Endometrial microvascular endothelial cells (primary cell): Measurements from ENCODE around the gene ITIH2. TPM values are rescaled to one million over a fixed set of nuclear protein-coding genes. Genes with fewer than 3 reads are reported as not detected.

Experiments used
- in situ Hi-C: cut with HindIII; loops from 2 replicates; pipeline ENCODE4 v1.10.0; 2017; ENCODE audit warnings: low sequenced_read_pairs, low pct_unique_long_range_greater_than_20kb; ENCODE audit errors: inconsistent ontology term
- total RNA-seq: library from RNA; depleted of rRNA; stranded (reverse); fragments of >200 nt; gene quantifications from one replicate; pipeline ENCODE4 v1.2.3, GENCODE V29; 2015; ENCODE audit errors: inconsistent ontology term

ITIH2 gene
- total RNA-seq, 1 donor from 2014 or later, result not detected

DNA sequence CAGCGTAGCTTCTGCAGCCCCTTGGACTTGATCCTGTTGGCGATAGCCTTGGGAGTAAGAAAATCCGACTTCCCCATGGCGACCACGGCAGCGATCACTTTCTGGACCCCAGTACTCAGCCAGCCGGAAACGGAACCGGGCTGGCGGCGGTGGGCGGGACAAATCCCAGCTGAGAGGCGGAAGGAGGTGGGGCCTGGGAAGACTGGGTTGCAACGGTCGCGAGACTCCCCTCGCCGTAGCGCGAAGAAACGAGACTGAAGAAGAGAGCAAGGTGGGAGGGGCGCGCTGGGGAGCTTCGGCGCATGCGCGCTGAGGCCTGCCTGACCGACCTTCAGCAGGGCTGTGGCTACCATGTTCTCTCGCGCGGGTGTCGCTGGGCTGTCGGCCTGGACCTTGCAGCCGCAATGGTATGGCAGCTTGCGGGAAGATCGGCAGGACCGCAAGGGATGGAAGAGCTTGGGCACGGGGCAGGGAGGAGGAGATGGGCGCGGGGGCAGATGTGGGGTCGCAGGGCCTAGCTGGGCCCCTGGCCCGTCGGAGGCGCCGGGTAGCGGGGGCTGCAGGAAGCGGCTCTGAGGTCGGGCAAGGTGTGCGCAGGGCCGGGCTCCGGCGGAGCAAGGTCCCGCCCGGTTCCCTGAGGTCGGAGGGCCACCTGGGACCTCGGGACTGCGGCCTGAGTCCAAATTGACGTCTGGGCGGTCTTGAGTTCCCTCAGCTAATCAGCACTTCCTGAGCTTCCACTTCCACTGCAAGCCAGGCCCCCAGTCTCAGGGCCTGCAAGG, 84.9 kb downstream of the ITIH2 start, which contains the start of the genes ATP5F1C and KIN:
Gene ATP5F1C, plus strand, starts transcription at position 321 of the 782 bp plus-strand sequence. Its CDS starts 31 bp downstream, at position 352.
Gene KIN, minus strand, starts transcription at position 137 of the 782 bp plus-strand sequence. Its CDS starts 60 bp downstream, at position 77.
- in situ Hi-C loops, result no loop called here

DNA sequence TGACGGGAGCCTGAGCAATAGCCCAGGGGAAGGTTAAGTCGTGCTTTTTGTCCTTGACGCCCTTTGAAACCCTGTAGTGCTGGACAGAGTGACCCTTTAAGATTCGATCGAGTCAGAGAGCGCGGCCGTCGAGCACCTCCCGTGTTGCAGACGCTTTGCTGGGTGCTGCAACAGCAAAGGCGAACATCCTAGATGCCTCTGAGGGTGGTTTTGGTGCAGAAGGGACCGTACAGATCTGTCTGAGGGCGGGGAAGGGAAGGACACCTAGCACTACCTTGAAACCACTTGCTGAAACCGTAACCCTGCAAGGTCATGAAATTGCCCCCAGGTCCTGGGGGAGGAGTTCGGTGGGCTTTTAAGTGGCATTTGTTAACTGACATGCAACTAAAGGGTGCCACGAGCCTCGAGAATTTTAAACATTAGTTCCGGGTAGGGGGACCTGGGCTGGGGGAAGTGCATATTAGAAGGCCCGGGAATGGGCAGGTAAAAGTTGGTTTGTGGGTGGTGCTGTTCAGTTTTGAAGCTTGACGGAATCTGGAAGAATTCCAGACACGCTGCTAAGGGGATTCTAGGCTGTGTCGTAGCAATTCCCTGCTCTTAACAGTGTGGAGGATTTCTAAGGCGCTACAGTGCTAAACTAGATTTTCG, 85.6 kb downstream of the ITIH2 start:
- in situ Hi-C loops, result no loop called here

DNA sequence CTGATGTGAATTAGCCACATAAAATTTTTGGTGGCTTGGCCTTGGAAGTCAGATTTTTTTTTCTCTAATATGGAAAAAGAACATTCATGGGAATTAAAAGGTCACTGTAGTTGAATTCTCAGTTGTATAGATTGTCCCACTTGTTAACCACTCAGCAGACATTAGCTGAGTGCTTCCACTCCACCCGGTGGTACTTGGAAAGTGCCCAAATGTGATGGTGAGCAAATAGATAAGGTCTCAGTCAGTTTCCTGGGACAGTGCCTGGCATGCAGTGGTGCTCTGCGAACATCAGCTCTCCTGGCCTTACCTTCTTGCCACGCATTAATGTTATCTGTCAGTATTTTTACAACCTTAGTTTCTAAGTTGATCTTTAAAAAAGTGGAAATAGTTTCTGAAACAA, 86.3 kb downstream of the ITIH2 start:
- in situ Hi-C loops, result no loop called here

DNA sequence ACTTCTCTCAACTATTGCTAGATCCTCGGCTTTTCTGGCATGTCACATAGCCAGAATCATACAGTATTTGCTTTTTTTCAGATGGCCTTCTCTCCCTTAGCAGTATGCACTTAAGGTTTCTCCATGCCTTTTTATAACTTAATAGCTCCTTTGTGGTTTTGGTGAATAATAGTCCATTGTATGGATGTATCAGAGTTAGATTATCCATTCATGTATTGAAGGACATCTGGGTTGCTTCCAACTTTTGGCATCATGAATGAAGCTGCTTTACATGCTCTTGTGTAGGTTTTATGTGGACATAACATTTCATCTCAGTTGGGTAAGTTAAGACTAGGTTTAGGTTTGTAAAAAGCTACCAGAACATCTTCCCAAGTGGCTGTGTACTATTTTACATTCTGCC, 89.4 kb downstream of the ITIH2 start:
- in situ Hi-C loops, result no loop called here

DNA sequence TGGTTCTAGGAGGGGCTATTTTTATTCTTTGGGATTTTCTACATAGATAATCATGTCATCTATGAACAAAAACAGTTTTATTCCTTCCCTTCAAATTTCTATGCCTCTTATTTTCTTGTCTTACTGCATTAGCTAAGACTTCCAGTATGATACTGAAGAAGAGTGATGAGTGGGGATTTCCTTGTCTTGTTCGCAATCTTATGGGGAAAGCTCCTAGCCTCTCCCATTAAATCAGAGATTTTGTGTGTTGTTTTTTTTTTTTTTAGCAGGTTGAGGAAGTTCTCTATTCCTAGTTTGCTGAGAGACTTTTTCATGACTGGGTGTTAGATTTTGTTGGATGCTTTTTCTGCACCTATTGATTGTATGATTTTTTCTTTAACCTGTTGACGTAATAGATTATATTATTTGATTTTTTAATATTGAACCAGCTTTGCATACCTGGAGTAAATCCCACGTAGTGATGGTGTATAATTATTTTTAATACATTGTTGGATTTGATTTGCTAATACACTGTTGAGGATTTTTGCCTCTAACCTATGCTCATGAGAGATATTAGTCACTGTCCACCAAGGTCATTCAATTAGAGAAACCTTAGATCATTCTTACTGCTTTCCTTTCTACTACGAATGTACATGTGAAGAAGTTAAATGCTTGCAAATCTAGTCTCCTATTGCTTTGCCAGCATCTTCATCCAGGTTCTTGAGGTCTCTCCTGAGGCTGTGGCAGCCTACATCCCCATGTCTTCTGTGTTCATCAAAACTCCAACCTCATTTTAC, 91.3 kb downstream of the ITIH2 start:
- in situ Hi-C loops, result no loop called here

DNA sequence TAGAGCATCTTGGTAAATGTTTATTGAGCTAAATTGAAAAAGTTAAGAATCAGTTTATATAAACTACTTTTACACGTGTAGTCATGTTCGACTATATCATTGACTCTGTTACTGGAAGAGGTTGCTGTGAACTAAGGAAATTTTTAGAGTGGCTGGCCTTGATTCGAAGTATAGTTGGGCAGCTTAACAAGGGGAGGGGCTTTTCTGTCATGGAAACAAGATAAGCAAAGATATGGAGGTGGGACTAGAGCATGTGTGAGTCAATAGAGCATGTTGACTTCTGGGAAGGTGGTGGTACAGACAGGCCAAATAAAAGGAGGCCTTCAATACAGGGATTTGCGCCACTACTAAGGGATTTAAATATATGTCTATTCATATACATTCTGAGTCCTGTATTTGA, 92.5 kb downstream of the ITIH2 start:
- in situ Hi-C loops, result no loop called here

DNA sequence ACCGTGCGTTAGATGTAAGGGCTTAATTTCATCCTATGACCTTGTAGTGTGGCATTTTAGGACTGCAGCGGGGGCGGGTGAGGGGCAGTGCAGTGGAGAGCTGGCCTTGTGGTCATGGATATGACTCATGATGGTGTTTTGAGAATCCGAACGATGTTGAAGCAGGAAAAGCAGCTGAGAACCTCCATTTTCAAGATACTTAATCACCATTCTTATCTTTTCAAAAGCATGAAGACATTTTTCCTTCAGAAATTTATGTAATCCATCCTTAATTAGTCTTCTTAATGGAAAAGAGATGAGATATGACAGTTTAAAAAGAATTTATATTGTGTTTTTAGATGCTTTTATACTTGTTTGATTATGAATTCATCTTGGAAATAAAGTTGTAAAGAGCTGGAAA, 94.5 kb downstream of the ITIH2 start:
- in situ Hi-C loops, result no loop called here

Other genes with a start within 250 kb of the ITIH2 start
- gene ITIH5, start 36.4 kb upstream of the ITIH2 start, total RNA-seq, result not detected
- 3.3 TPM for gene KIN, start 84.7 kb downstream of the ITIH2 start, total RNA-seq
- 515 TPM for gene ATP5F1C, start 84.9 kb downstream of the ITIH2 start, total RNA-seq
- 2.3 TPM for gene TAF3, start 115.2 kb downstream of the ITIH2 start, total RNA-seq